IPS-20b (cell line): ENCODE results near the gene TOX4.
"Not testable (repeated sequence)": the region's sequence is repeated elsewhere in the genome, so short reads cannot be mapped to it uniquely, and the experiment has no call there.

Source experiments
- H3K27ac ChIP-seq: one replicate; pipeline ENCODE4 v1.5.1; 2013; ENCODE audit warnings: low read length
- H3K27me3 ChIP-seq: 2 replicates; pipeline ENCODE4 v1.6.1; 2013; ENCODE audit warnings: mild to moderate bottlenecking, low read length, inconsistent platforms; ENCODE audit not compliant: insufficient read depth
- H3K36me3 ChIP-seq: 2 replicates; pipeline ENCODE4 v1.6.1; 2013; ENCODE audit warnings: low read depth, mild to moderate bottlenecking, inconsistent platforms, low read length, moderate library complexity; ENCODE audit not compliant: insufficient read depth
- H3K4me1 ChIP-seq: 2 replicates; pipeline ENCODE4 v1.6.1; 2013; ENCODE audit warnings: mild to moderate bottlenecking, control low read depth, inconsistent platforms, low read length, moderate library complexity; ENCODE audit not compliant: insufficient read depth
- H3K4me3 ChIP-seq: 2 replicates; pipeline ENCODE4 v1.5.1; 2013; ENCODE audit warnings: mild to moderate bottlenecking, low read length, inconsistent platforms
- H3K9ac ChIP-seq: 2 replicates; pipeline ENCODE4 v1.6.1; 2013; ENCODE audit warnings: low read depth, mild to moderate bottlenecking, inconsistent platforms, low read length, moderate library complexity
- H3K9me3 ChIP-seq: 2 replicates; pipeline ENCODE4 v1.6.1; 2013; ENCODE audit warnings: mild to moderate bottlenecking, low read depth, low read length, inconsistent platforms; ENCODE audit not compliant: insufficient read depth

TOX4 gene

DNA sequence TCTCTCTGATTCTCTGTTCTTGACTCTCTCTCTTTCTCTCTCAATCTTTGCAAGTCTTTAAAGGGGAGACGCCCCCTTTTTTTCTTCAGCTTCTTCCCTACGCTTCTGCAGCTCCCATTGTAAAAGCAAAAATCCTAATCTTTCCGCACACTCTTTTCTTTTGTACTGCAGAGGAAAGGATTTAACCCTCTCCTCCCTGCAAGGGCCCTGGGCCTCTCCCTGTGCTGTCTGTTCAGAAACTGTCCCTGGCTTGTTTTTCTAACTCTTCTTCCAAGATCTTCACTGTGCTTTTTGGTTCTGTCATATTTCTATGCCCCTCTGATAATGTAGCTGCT lies 60.1 kb downstream of the TOX4 start:
- Histone ChIP-seq H3K9me3 (no peaks in the 10 kb centered on the region), H3K4me1 (peaks cover 38% of the 10 kb centered on the region), H3K9ac (peak overlapping the region; percentile 96)

GRCh38 chr14:21539189-21539940 lies 62.4 kb downstream of the TOX4 start:
- H3K4me1 ChIP-seq = peaks cover 36% of the 10 kb centered on the region
- peak overlapping the region; percentile 50 for H3K27ac ChIP-seq
- no peaks in the 10 kb centered on the region for H3K27me3 ChIP-seq
- H3K36me3 ChIP-seq = no peaks in the 10 kb centered on the region
- H3K4me3 ChIP-seq = peak overlapping the region; percentile 5; the same call in 1 of the 2 replicates
- peak overlapping the region; percentile 69; the same call in 1 of the 2 replicates for H3K9ac ChIP-seq
- H3K9me3 ChIP-seq = no peaks in the 10 kb centered on the region

More for the DNA sequence above, 60.1 kb downstream of the TOX4 start:
- Histone ChIP-seq H3K36me3 (peaks cover 2% of the 10 kb centered on the region; the same call in 1 of the 2 replicates), H3K27ac (peak overlapping the region; percentile 96), H3K4me3 (peak overlapping the region; percentile 94), H3K27me3 (no peaks in the 10 kb centered on the region)

GRCh38 chr14:21541413-21542074 lies 64.5 kb downstream of the TOX4 start:
- Histone ChIP-seq H3K27me3 (no peaks in the 10 kb centered on the region), H3K4me1 (peaks cover 36% of the 10 kb centered on the region)

GRCh38 chr14:21543521-21543960 lies 66.5 kb downstream of the TOX4 start:
- no peaks in the 10 kb centered on the region for H3K36me3 ChIP-seq
- peak overlapping the region; percentile 94 for H3K27ac ChIP-seq
- H3K27me3 ChIP-seq = no peaks in the 10 kb centered on the region
- peak overlapping the region; percentile 78; the same call in 1 of the 2 replicates for H3K9ac ChIP-seq
- peaks cover 6% of the 10 kb centered on the region; the same call in 1 of the 2 replicates for H3K9me3 ChIP-seq
- H3K4me3 ChIP-seq = peak overlapping the region; percentile 62; the same call in 1 of the 2 replicates
- peaks cover 29% of the 10 kb centered on the region for H3K4me1 ChIP-seq

More at GRCh38 chr14:21541413-21542074, 64.5 kb downstream of the TOX4 start:
- Histone ChIP-seq H3K36me3 (no peaks in the 10 kb centered on the region), H3K9me3 (no peaks in the 10 kb centered on the region), H3K27ac (no peak overlapping the region), H3K9ac (no peak overlapping the region), H3K4me3 (no peak overlapping the region)

DNA sequence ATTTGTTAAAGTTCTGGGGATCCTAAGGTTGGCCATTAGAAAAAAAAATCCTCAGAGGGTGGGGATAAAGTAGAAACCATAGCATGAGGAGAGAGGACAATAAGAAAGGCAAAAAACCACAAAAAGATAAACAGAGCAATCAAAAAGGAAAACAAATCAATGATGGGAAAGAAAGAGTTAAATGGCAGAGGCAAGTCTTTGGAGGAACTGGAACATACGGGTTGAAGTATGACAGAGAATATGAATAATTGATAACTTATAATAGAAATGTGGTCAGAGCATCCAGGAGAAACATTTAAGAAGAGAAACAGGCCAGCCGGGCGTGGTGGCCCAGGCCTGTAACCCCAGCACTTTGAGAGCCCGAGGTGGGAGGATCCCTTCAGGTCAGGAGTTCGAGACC lies 67.0 kb downstream of the TOX4 start:
- H3K4me3 ChIP-seq = peak overlapping the region; percentile 62; the same call in 1 of the 2 replicates
- H3K9ac ChIP-seq = peak overlapping the region; percentile 78; the same call in 1 of the 2 replicates
- no peaks in the 10 kb centered on the region for H3K36me3 ChIP-seq

GRCh38 chr14:21544588-21544987 lies 67.6 kb downstream of the TOX4 start:
- peaks cover 19% of the 10 kb centered on the region; the same call in 1 of the 2 replicates for H3K4me1 ChIP-seq
- H3K36me3 ChIP-seq, H3K27me3 ChIP-seq, H3K4me3 ChIP-seq, H3K27ac ChIP-seq, H3K9ac ChIP-seq, H3K9me3 ChIP-seq: not testable (repeated sequence)

More for the DNA sequence above, 67.0 kb downstream of the TOX4 start:
- Histone ChIP-seq H3K4me1 (peaks cover 24% of the 10 kb centered on the region), H3K27me3 (no peaks in the 10 kb centered on the region), H3K27ac (peak overlapping the region; percentile 94), H3K9me3 (peaks cover 6% of the 10 kb centered on the region; the same call in 1 of the 2 replicates)
